ENCODE data around the gene RERE.

The RERE gene

DNA sequence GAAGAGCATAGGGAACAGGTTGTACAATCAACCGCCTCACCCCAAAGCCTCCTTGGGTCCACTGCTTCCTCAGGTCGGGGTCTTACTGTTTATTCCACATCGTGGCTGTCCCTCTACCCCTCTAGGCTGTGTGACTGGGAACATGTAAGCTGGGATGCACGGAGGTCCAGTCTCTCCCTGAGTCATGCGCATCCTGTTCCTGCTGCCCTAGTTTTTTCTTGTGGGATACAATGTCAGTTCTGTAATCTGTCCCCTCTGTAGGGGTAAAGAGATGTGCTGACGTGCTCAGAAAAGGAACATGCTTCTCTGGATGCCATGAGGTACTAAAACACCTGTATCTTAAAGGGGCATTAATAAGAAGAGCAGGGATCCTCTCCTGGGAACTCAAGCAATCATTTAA, 433.4 kb downstream of the RERE start:
- no CpG with 5 or more reads among the region's 6 CpGs for WGBS (ENCODE audit: extremely low coverage, insufficient coverage, insufficient read length)
- no peak overlapping the region for H3K9ac ChIP-seq (ENCODE audit: low read length)

GRCh38 chr1:8382608-8383505, 434.6 kb downstream of the RERE start:
- Histone ChIP-seq H3K9ac (ENCODE audit: low read length) (no peak overlapping the region), H2BK120ac (ENCODE audit: insufficient read depth, low read length, poor library complexity) (no peak overlapping the region), H3K9me3 (ENCODE audit: insufficient read depth, low read depth, low read length) (peaks cover 2% of the 10 kb centered on the region), H3K4me3 (ENCODE audit: low read depth, low read length) (no peak overlapping the region), H3K27me3 (ENCODE audit: insufficient read depth, low read length) (no peaks in the 10 kb centered on the region), H3K27ac (ENCODE audit: low read depth, low read length) (no peak overlapping the region), H3K23ac (ENCODE audit: low read length) (no peak overlapping the region), H3K36me3 (ENCODE audit: control insufficient read depth in 1 of 2, insufficient read depth in 2 of 2, low read length in 2 of 2) (peaks cover 18 to 29% of the 10 kb centered on the region in 2 experiments), H2AK5ac (ENCODE audit: low read length) (no peak overlapping the region), H3K79me1 (ENCODE audit: low read length) (peaks cover 2% of the 10 kb centered on the region), H3K18ac (ENCODE audit: low read length) (no peak overlapping the region), H4K12ac (ENCODE audit: low read depth, low read length) (no peak overlapping the region), H4K91ac (ENCODE audit: low read depth, low read length) (no peak overlapping the region), H3K79me2 (ENCODE audit: control insufficient read depth, insufficient read depth, low read length, poor library complexity) (peaks cover 3% of the 10 kb centered on the region), H2BK12ac (ENCODE audit: low read length) (no peak overlapping the region), H3K4me2 (ENCODE audit: low read length) (no peak overlapping the region), H2BK5ac (ENCODE audit: low read depth, low read length, poor library complexity) (no peak overlapping the region), H3K4me1 (ENCODE audit: control insufficient read depth in 1 of 2, insufficient read depth in 2 of 2, low read length in 2 of 2) (peaks cover 13 to 22% of the 10 kb centered on the region in 2 experiments), H3K4ac (ENCODE audit: low read depth, low read length) (peak overlapping the region; percentile 3), H3K14ac (ENCODE audit: low read length) (no peak overlapping the region), H4K8ac (ENCODE audit: low read depth, low read length) (no peak overlapping the region), H2AFZ (ENCODE audit: insufficient read depth, low read length, poor library complexity) (no peak overlapping the region)
- no CpG with 5 or more reads among the region's 15 CpGs for WGBS (ENCODE audit: extremely low coverage, insufficient coverage, insufficient read length)
- DNase-seq: no peak

More for the DNA sequence above, 433.4 kb downstream of the RERE start:
- H3K18ac ChIP-seq (ENCODE audit: low read length): no peak overlapping the region
- no peaks in the 10 kb centered on the region for H3K27me3 ChIP-seq (ENCODE audit: insufficient read depth, low read length)
- H2BK5ac ChIP-seq (ENCODE audit: low read depth, low read length, poor library complexity): no peak overlapping the region
- no peak overlapping the region for H3K23ac ChIP-seq (ENCODE audit: low read length)
- no peak overlapping the region for H2BK120ac ChIP-seq (ENCODE audit: insufficient read depth, low read length, poor library complexity)
- peaks cover 1% of the 10 kb centered on the region for H3K79me1 ChIP-seq (ENCODE audit: low read length)
- no peak overlapping the region for H4K8ac ChIP-seq (ENCODE audit: low read depth, low read length)
- H3K79me2 ChIP-seq (ENCODE audit: control insufficient read depth, insufficient read depth, low read length, poor library complexity): peaks cover 3% of the 10 kb centered on the region
- no peak overlapping the region for H2AFZ ChIP-seq (ENCODE audit: insufficient read depth, low read length, poor library complexity)
- no peak overlapping the region for H3K14ac ChIP-seq (ENCODE audit: low read length)
- H3K4ac ChIP-seq (ENCODE audit: low read depth, low read length): no peak overlapping the region
- H3K27ac ChIP-seq (ENCODE audit: low read depth, low read length): no peak overlapping the region
- no peak overlapping the region for H3K4me3 ChIP-seq (ENCODE audit: low read depth, low read length)
- H2AK5ac ChIP-seq (ENCODE audit: low read length): no peak overlapping the region
- H3K36me3 ChIP-seq (ENCODE audit: control insufficient read depth in 1 of 2, insufficient read depth in 2 of 2, low read length in 2 of 2): peaks cover 17 to 28% of the 10 kb centered on the region in 2 experiments
- peaks cover 6 to 13% of the 10 kb centered on the region in 2 experiments for H3K4me1 ChIP-seq (ENCODE audit: control insufficient read depth in 1 of 2, insufficient read depth in 2 of 2, low read length in 2 of 2)
- H3K9me3 ChIP-seq (ENCODE audit: insufficient read depth, low read depth, low read length): peaks cover 2% of the 10 kb centered on the region
- no peak overlapping the region for H3K4me2 ChIP-seq (ENCODE audit: low read length)
- H2BK12ac ChIP-seq (ENCODE audit: low read length): no peak overlapping the region
- no peak overlapping the region for H4K12ac ChIP-seq (ENCODE audit: low read depth, low read length)
- no peak overlapping the region for H4K91ac ChIP-seq (ENCODE audit: low read depth, low read length)
- DNase-seq: no peak

DNA sequence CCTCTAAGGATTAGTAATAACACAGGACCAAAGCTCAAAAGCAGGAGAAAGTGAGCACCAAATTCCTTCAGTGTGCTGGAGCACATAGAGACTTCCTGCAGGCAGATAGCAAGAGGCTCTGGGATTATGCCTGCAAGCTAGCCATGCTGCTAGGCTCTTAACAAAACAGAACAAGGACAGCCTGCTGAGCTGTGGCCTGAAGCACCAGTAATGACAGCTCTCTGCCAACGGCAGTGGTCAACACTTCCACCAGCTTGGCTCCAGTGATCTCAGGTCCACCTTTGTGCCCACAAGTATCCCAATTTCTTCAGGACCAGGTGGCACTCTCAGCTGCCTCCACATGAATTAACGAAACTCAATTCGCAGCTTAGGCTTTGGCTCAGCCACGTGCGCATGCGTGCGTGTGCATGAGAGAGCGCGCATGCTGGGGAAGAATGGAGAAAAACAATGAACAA, 435.4 kb downstream of the RERE start:
- Histone ChIP-seq H3K36me3 (ENCODE audit: control insufficient read depth in 1 of 2, insufficient read depth in 2 of 2, low read length in 2 of 2) (peaks cover 18 to 29% of the 10 kb centered on the region in 2 experiments), H3K27ac (ENCODE audit: low read depth, low read length) (no peak overlapping the region), H3K27me3 (ENCODE audit: insufficient read depth, low read length) (no peaks in the 10 kb centered on the region), H4K8ac (ENCODE audit: low read depth, low read length) (no peak overlapping the region), H3K4me1 (ENCODE audit: control insufficient read depth in 1 of 2, insufficient read depth in 2 of 2, low read length in 2 of 2) (peaks cover 13 to 22% of the 10 kb centered on the region in 2 experiments), H3K14ac (ENCODE audit: low read length) (no peak overlapping the region), H4K12ac (ENCODE audit: low read depth, low read length) (no peak overlapping the region), H3K23ac (ENCODE audit: low read length) (no peak overlapping the region), H2AK5ac (ENCODE audit: low read length) (no peak overlapping the region), H3K79me1 (ENCODE audit: low read length) (peaks cover 2% of the 10 kb centered on the region), H3K4ac (ENCODE audit: low read depth, low read length) (no peak overlapping the region), H3K79me2 (ENCODE audit: control insufficient read depth, insufficient read depth, low read length, poor library complexity) (peaks cover 3% of the 10 kb centered on the region), H3K9ac (ENCODE audit: low read length) (no peak overlapping the region), H2BK120ac (ENCODE audit: insufficient read depth, low read length, poor library complexity) (no peak overlapping the region), H3K9me3 (ENCODE audit: insufficient read depth, low read depth, low read length) (peaks cover 2% of the 10 kb centered on the region), H4K91ac (ENCODE audit: low read depth, low read length) (no peak overlapping the region), H3K18ac (ENCODE audit: low read length) (no peak overlapping the region), H2BK5ac (ENCODE audit: low read depth, low read length, poor library complexity) (no peak overlapping the region), H3K4me2 (ENCODE audit: low read length) (no peak overlapping the region), H3K4me3 (ENCODE audit: low read depth, low read length) (peak overlapping the region; percentile 39), H2AFZ (ENCODE audit: insufficient read depth, low read length, poor library complexity) (no peak overlapping the region), H2BK12ac (ENCODE audit: low read length) (no peak overlapping the region)
- DNase-seq: no peak
- no CpG with 5 or more reads among the region's 9 CpGs for WGBS (ENCODE audit: extremely low coverage, insufficient coverage, insufficient read length)

DNA sequence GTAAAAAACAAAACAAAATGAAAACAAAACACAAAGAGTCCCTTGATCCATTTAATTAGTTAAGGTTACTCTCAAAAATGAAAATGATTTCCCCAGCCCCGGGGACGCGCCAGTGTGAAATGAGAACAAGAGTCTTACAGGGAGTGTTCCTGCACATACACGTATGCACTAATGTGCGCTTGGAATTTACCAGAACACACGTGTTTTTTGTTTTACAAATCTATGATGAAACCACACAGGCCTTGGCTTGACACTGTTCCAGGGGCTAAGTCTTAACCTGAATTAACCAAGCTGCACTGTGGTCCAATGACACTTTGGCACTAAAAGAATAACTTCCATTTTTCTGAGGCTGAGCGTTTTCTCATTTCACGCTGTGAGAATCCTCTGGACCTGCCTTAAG, 435.8 kb downstream of the RERE start:
- H2AK5ac ChIP-seq (ENCODE audit: low read length): no peak overlapping the region
- peaks cover 2% of the 10 kb centered on the region for H3K79me1 ChIP-seq (ENCODE audit: low read length)
- no peak overlapping the region for H4K12ac ChIP-seq (ENCODE audit: low read depth, low read length)
- no peak overlapping the region for H3K4me2 ChIP-seq (ENCODE audit: low read length)
- no peak overlapping the region for H3K4ac ChIP-seq (ENCODE audit: low read depth, low read length)
- H2AFZ ChIP-seq (ENCODE audit: insufficient read depth, low read length, poor library complexity): no peak overlapping the region
- H3K4me1 ChIP-seq (ENCODE audit: control insufficient read depth in 1 of 2, insufficient read depth in 2 of 2, low read length in 2 of 2): peaks cover 13 to 22% of the 10 kb centered on the region in 2 experiments
- peaks cover 3% of the 10 kb centered on the region for H3K79me2 ChIP-seq (ENCODE audit: control insufficient read depth, insufficient read depth, low read length, poor library complexity)
- H3K27ac ChIP-seq (ENCODE audit: low read depth, low read length): no peak overlapping the region
- no peak overlapping the region for H4K91ac ChIP-seq (ENCODE audit: low read depth, low read length)
- no peak overlapping the region for H3K23ac ChIP-seq (ENCODE audit: low read length)
- no CpG with 5 or more reads among the region's 8 CpGs for WGBS (ENCODE audit: extremely low coverage, insufficient coverage, insufficient read length)
- H3K36me3 ChIP-seq (ENCODE audit: control insufficient read depth in 1 of 2, insufficient read depth in 2 of 2, low read length in 2 of 2): peaks cover 18 to 30% of the 10 kb centered on the region in 2 experiments
- no peak overlapping the region for H2BK12ac ChIP-seq (ENCODE audit: low read length)
- no peak overlapping the region for H3K18ac ChIP-seq (ENCODE audit: low read length)
- H2BK5ac ChIP-seq (ENCODE audit: low read depth, low read length, poor library complexity): no peak overlapping the region
- peaks cover 2% of the 10 kb centered on the region for H3K9me3 ChIP-seq (ENCODE audit: insufficient read depth, low read depth, low read length)
- H2BK120ac ChIP-seq (ENCODE audit: insufficient read depth, low read length, poor library complexity): no peak overlapping the region
- no peak overlapping the region for H3K9ac ChIP-seq (ENCODE audit: low read length)
- no peak overlapping the region for H3K4me3 ChIP-seq (ENCODE audit: low read depth, low read length)
- no peak for DNase-seq
- no peak overlapping the region for H4K8ac ChIP-seq (ENCODE audit: low read depth, low read length)
- no peak overlapping the region for H3K14ac ChIP-seq (ENCODE audit: low read length)
- no peaks in the 10 kb centered on the region for H3K27me3 ChIP-seq (ENCODE audit: insufficient read depth, low read length)
